Measurements from ENCODE around the gene PRR33.

PRR33 gene

DNA sequence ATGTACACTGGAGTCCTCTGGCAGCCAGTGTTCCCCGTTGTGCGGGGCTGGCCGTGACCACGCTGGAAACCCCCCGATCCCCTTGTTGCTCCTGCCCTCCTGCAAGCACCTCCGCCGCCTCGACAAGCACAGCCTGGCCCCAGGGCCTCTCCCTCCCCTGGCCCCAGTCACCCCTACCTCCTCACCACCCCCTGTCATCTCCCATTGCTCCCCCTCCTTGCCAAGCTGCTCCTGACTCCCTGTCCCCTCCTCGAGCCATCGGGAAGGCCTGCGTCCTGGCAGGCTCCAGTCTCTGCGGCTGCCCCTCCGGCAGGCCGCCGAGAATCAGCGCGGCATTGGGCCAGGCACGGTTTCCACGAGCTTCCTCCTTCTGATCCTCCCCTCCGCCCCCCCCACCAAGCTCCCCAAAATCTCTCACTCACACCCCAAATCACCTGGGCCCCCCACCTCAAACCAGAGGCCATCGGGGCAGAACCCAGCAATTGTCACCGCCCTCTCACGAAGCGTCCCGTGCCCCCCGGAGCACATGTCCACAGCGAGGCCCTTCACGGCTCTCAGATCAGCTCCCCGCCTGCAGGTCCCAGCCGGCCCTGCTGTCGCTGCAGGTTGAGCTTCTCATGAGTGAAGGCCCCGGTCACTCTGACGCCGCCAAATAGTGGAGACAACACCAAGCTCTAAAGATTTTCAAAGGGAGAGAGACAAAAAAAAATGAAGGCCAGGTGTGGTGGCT is 44.5 kb downstream of the PRR33 start:
- DNase-seq (ENCODE audit: low read depth) = no peak

DNA sequence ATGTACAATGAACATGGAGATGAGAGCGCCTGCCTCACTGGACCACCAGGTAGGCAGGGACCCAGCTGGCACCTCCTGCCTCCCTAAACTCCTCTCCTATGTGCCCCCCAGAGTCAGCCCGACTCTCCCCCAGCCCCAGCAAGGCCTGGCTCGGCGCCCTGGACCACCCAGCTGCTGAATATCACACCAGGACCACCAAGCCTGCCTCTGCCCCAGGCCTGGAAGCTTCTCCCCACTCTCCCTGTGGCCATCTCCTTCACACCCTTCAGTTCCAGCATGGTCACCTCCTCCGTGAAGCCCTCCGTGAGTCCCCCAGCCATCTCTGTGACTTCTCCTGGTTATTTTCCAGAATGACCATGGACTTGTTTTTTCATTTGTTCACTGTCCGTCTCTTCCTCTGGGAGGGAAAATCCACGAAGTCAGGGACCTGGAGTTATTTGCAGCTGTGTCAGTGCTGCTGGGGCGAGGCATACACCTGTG is 45.2 kb downstream of the PRR33 start:
- DNase-seq (ENCODE audit: low read depth) = no peak

DNA sequence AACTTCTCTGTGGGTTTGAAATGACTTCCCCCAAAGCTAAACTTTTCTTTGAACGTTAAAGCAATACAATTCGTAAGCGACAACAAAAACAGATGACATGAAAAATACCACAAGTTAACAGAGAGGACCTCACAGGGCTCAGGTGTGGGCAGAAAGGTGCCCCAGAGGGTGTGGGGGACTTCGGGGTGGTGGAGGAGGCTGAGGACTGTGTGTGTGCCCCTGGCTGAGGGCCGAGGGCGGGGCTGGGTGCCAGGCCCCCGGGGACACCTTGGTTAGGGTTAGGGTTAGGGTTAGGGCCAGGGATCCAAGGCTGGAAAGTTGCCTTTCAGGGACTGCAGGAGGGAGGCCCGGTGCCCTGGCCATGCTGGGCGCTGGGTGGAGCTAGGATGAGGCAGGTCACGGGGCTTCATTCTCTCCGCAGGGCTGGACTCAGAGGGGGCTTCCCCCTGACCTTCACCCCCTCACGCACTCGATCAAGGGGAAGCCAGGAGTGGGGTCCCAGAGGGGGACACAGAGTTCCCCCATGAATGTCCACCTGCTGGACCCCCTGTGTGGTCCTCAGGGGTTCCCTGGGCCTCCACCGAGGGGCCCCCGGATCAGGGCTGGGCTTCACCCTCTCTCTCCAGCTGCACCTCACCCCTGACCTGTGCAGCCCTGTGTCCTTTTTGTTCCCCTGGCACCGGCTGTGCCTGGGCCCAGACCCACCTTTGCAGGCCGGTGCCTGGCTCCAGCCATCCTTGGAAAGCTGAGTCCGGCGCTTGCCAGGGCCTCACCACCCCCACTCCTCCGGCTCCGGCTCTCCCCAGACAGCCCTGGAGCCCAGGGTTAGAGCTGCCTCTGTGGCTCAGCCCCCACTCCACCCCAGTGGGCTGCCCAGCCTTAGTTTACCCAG is 45.9 kb downstream of the PRR33 start:
- no peak for DNase-seq (ENCODE audit: low read depth)

DNA sequence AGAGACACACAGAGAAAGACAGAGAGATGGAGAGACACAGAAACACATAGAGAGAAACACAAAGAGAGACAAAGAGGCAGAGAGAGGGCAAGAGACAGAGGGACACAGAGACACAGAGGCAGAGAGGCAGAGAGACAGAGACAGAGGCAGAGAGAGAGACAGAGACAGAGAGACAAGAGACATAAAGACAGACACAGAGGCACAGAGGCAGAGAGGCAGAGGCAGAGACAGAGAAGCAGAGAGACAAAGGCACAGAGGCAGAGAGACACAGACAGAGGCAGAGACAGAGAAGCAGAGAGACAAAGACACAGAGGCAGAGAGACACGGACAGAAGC is 46.6 kb downstream of the PRR33 start:
- no peak for DNase-seq (ENCODE audit: low read depth)

DNA sequence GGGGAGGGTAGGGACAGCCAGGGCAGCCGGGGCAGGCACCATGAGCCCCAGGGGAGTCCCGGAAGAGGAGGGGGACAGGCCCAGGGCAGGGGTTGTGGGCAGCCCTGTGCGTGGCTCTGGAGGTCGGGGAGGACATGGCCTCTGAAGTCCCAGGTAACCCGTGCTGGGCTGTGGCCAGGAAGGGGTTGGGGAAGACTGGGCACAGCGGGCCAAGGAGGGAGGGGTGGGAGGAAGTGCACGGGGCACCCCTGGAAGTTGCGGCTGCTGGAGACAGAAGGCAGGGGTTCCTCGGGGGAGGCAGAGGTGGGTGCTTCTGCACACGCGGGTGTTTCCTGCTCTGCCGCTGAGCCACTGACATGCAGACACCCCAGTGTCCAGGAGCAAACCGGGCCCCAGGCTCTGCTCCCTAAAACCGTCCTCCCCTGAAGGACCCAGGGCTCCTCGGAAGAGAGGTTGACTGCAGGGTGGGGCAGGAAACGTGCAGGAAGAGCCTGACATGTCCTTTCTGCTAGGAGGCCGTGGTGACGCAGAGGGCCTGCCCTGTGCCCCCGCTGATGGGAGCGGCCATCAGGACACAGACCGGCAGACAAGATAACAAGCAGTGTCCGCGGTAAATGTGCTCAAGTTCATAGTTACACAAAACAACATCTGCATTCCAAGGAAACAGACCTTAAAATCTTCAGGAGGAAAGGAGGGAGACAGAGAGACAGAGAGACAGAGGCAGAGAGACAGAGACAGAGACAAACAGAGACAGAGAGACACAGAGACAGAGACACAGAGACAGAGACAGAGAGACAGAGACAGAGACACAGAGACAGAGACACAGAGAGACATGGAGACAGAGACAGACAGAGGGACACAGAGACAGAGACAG is 47.2 kb downstream of the PRR33 start:
- peak; percentile 22 for DNase-seq (ENCODE audit: low read depth)

DNA sequence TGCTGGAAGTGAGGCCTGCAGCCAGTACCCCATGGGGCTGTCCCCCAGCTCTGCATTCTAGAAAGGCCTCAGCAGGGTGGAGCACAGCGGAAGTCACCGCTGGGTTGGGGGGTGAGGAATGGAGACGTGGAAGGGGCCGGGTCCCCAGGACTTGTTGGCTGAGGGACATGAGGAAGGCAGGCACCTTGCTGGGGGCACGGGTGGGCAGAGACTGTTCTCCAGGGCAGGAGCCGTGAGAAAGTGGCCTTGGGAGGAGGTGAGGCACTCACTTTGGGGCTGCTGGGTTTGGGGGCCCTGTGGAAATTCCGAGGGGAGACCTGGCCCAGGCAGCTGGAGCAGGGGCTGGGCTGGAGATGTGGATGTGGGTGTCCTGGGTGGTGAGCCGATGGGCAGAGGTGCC is 47.9 kb downstream of the PRR33 start:
- DNase-seq (ENCODE audit: low read depth) = no peak

DNA sequence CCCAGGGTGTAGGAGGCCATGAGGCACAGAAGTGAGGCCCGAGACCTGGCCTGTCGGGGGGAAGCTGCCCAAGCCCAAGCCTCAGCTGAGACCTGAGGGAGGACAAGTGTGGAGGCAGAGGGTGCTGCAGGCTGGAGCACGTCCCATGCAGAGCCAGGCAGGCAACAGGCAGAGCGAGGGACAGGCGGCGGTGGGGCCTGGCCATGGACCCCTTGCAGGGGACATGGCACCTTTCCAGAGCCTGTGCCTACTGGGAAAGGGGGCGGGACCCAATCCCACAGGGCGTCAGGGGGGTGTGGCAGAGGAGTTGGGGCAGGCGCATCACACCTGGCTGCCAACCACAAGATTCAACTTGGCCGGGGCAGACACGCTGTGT is 48.6 kb downstream of the PRR33 start:
- no peak for DNase-seq (ENCODE audit: low read depth)

DNA sequence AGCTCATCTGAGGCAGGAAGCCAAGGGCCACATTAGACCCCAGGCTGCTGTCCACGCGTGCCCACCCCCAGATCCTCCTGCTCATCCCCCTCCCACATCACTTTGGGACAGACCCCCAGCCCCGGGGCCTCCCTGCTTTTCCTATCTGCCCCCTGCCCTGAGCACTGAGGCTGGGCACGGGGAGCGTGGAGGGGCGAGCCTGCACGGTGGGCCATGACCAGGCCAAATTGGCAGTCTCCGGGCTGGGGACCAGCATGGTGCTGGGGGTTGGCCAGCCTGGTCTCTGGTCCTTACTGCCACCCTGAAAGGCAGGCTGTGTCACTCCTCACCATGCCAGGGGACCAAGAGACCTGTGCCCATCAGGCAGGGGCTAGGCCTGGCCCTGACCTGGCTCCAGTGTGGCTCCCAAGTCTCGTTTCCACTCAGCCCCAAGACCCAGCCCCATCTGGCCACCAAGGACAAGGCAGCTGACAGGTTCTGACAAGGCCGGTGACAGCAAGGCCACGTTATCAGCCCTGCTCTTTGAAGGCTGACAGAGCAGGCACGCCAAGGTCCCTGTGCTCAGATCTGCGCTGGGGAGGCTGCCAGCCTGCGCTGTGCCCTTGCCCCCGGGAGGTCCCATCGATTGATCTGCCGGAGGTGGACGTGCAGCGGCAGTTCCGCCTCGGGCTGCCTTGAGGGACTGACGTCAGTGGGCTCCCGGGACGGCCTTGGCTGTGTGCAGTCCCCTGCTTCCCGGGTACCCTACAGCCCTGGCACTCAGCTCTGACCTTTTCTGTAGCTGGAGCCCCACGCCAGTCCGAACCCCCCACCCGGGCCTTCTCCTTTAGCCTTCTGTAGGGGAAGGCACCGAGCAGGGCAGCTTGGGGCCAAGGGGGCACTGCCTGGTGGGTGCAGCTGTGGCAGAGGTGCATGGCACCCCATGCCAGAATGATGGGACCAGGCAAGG is 49.3 kb downstream of the PRR33 start:
- no peak for DNase-seq (ENCODE audit: low read depth)

DNA sequence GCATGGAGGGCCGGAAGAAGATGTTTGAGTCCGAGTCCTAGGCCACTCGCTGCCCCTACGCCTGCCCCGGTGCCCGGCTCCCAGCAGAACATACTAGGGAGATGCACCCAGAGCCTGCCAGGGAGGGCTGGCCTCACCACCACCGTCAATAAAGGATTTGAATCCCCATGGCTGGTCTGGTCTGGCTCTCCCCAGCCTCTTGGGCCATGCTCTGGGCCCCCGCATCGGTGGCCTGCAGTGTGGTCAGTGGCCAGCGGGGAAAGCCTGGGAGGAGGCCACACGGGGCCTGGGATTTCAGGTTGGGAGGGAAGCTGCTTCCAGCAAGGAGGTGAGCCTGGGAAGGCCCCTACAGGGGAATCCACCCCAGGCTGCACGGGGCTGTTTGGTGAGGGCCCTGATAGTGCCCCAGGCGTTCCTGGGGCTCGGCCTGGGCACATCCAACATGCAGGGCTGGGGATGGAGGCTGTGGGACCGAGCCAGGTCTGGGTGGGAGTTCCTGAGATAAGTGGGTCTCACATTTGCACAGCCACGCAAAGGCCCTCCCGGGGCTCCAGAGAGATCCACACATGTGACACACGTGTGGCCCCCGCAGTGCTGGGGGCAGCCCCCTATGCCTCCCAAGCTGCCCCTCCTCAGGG is 50.1 kb downstream of the PRR33 start:
- no peak for DNase-seq (ENCODE audit: low read depth)

DNA sequence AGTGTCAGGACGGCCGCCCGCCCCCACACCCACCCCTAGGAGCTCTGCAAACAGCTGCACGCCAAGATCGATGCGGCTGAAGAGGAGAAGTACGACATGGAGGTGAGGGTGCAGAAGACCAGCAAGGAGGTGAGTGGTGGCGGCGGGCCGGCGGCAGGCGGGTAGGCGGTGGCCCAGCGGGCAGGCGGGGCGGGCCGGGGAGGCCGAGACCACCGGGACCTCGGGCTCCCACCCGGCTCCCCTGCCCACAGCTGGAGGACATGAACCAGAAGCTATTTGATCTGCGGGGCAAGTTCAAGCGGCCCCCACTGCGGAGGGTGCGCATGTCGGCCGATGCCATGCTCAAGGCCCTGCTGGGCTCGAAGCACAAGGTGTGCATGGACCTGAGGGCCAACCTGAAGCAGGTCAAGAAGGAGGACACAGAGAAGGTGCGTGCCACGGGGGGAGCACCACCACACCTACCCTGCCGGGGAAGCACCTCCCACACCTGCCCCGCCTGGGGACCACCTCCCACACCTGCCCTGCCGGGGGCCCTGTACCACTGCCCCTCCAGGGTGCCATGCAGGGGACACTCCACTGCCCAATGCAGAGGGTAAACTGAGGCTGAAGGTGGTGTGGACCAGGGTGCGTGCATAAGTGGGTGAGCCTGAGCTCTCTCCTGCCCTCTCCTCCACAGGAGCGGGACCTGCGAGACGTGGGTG is 50.8 kb downstream of the PRR33 start:
- DNase-seq (ENCODE audit: low read depth) = no peak

DNA sequence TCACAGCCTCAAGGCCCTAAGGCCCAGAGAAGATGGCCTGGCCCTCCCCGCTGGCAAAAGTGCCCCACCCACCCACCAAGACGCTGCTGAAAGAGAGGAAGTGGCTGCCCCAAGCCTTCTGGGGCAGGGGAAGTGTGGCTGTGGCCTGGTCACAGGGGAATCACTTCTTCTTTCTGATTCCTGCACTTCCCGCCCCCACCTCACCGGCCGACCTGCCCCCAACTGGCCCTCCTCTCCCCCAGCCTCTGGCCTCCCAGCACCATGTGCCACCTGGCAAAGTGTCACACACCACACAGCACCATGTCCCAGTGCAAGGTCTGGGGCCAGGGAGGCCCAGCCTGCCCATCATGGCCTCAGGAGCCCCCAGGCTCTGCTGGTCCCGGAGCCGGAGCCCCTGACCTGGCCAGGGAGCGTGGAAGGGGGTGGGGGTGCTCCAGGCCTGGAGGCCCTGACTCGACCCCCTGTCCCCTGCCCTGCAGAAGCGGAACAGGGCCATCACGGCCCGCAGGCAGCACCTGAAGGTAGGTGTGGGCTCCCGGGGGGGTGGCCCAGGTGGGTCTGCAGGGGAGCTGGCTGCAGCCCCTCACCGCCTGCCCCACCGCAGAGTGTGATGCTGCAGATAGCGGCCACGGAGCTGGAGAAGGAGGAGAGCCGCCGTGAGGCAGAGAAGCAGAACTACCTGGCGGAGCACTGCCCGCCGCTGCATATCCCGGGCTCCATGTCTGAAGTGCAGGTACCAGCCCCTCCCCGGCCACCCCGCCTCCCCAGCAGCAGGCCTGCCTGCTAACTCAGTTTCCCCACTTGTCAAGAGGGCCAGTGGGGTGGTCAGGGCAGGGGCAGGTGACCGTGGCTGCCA is 51.5 kb downstream of the PRR33 start:
- DNase-seq (ENCODE audit: low read depth) = no peak

DNA sequence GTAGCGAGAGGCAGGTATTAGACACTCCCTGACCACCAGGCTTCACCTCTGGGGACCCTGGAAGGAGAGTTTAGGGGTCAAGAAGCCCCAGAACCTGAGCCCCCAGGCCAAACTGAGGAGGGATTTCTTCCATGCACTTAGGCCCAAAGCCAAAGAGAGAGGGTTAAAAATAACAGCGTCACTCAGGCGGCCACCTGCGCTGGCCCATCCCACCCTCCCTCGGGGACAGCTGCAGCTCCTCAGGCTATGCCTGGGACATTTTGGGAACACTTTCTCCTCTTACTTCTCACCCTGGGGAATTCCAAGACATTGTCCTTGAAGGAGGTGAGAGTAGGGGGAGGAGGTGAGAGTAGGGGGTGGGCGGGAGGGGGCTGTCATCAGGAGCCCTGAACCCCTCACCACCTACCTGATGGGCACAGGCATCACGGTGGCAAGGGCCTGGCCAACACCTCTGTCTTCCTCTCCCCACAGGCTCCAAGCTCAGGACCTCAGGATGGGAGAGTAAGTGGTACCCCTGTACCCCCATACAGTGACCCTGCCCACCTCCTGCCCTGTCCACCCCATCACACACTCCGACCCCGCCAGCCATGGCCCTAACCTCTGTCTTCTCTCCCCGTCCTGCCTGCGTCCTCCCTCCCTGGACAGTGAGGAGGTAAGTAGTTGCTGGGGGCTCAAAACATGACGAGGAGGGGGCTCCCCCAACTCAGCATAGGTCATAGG is 52.3 kb downstream of the PRR33 start:
- DNase-seq (ENCODE audit: low read depth) = no peak

DNA sequence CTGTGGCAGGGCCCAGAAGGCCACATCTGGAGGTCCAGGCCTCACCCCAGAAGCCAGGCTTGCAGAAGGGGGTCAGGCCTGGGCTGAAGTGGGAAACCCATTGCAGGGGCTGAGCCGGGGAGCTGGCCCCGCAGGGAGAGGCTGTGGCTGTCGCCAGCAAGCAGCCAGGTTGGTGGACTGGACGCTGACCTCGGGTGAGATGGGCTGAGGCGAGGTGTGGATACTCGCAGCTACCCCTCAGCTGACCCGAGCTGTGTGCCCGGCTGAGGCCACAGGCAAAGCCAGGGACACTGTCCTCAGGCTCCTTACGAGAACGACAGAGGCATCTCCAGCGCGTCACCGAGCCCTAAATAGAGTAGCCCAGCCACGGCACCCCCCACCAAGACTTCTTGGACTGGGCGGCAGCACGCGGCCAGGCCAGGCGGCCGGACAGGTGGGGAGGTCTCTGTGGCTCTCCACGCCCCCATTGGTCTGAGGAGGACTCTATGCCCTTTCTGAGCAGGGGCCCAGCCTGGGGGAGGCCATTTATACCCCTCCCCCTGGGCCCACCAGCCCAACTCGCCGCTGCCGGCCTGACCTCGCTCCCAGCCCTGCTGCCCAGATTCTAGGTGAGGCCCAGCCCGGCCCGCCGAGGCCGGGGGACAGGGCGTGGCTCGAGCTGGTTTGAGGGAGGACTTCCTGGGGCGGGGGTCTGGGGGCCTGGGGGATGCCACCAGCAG is 53.1 kb downstream of the PRR33 start, which contains the start of gene TNNI2:
Gene TNNI2 (plus strand): TSS at position 556 of the 719 bp plus-strand sequence. CDS start 716 bp downstream, outside the sequence.
- DNase-seq (ENCODE audit: low read depth) = no peak

Data from activated T-cell treated with anti-CD3 and anti-CD28 coated beads for 24 hours (primary cell).